HG02981 (cell line): Measurements from ENCODE around the gene C2CD2L.
"Not testable (repeated sequence)": the region's sequence is repeated elsewhere in the genome, so short reads cannot be mapped to it uniquely, and the experiment has no call there.

Experiments
- ATAC-seq: cut with Tn5 transposase; IDR thresholded peaks from one replicate; pipeline ENCODE4 v1.9.1; 2021; ENCODE audit warnings: mild to moderate bottlenecking, moderate library complexity; ENCODE audit not compliant: unreplicated experiment

Gene C2CD2L

DNA sequence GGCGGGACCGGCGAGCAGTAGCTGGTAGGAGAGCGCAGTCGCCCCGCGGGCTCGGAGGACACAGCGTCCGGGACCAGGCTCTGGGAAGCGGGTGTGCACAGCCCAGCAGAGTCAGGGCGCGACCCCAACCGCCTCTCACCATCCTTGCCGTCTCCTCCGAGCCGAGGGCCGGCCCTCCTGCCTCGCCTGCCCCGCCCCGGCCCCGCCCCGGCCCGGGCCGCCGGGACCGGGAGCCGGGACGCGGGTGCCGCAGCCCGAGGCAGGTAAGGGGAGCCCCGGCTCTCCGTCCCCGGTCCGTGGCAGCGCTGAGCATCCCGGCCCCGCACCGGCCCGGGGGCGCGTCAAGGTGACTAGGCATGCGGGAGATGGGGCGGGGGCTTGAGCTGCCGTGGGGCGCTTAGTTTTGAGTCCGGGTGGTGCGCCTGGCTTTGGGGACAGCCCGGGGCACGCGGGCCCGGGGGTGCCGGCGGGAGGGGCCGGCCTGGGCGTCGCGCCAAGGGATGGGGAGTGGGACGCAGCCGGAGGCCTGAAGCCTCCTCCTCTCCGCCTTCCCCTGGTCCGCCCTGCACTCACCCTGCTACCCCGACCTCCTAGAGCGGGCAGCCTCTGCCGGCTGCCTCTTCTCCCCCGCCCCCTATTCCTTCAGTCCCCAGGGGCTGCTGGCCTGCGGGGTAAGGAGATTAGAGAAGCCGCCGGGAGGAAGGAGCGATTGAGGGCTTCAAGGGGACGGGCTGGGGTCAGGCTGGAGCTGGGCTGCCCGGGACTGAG is 42.1 kb downstream of the C2CD2L start, which contains the start of gene ABCG4:
Gene ABCG4, plus strand, starts transcription at position 35 of the 768 bp plus-strand sequence. CDS start 914 bp downstream, outside the sequence.
- ATAC-seq = no peak

- no peak for ATAC-seq
Measured at GRCh38 chr11:119149786-119150275, 42.7 kb downstream of the C2CD2L start.

DNA sequence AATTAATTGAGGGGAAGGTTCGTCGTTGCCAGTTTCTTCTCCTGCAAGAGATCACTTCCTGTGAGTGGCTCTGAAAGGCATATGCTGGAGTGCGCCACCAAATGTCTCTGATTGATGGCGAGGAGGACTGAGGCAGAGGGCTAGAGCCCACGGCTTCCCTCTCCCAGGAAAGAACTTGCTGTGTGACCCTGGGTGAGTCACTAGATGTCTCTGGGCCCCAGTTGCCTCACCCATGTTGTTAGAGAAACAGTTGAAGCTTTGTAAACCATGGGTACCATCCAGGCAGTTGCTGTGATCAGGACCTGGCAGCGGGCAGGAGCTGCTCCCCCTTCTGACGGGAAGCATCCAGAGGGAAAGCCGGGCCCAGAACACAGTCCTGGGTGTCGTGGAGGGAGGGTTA is 44.9 kb downstream of the C2CD2L start:
- ATAC-seq = no peak

- no peak for ATAC-seq
Measured at GRCh38 chr11:119152604-119153003, 45.5 kb downstream of the C2CD2L start.

GRCh38 chr11:119153049-119153818 is 46.1 kb downstream of the C2CD2L start:
- no peak for ATAC-seq

- no peak for ATAC-seq
Measured at GRCh38 chr11:119154178-119154577, 47.0 kb downstream of the C2CD2L start.

- no peak for ATAC-seq
Measured at GRCh38 chr11:119155733-119156492, 48.8 kb downstream of the C2CD2L start.

- no peak for ATAC-seq
Measured at GRCh38 chr11:119156496-119156895, 49.4 kb downstream of the C2CD2L start.

DNA sequence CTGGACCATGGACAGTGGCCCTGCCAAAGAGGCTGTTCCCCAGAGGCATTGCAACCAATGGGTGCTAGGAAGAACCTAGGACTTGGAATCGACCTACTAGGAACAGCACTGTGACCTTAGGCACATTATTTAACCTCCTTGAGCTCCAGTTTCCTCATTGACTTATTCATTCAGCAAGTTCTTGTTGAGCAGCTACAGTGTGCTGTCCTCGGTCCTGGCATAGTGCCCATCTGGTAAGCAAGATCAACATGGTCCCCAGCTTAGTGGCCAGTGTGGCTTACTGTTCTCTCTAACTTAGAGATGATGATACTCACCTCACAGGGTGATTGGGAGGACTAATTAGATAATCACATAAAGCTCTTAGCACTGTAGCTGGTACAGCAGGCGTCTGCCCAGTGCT is 49.9 kb downstream of the C2CD2L start:
- no peak for ATAC-seq

DNA sequence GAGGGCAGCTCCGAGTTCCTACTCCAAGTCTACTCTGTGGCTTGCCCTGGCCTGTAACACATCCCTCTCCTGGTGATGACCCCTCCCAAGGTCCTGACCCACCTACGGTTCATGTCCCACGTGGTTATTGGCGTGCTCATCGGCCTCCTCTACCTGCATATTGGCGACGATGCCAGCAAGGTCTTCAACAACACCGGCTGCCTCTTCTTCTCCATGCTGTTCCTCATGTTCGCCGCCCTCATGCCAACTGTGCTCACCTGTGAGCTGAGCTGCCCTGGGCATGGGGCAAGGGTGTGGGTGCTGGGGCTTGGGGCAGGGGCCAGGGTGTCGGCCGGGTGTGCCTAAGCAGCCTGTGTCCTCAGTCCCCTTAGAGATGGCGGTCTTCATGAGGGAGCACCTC is 51.3 kb downstream of the C2CD2L start:
- ATAC-seq = no peak

DNA sequence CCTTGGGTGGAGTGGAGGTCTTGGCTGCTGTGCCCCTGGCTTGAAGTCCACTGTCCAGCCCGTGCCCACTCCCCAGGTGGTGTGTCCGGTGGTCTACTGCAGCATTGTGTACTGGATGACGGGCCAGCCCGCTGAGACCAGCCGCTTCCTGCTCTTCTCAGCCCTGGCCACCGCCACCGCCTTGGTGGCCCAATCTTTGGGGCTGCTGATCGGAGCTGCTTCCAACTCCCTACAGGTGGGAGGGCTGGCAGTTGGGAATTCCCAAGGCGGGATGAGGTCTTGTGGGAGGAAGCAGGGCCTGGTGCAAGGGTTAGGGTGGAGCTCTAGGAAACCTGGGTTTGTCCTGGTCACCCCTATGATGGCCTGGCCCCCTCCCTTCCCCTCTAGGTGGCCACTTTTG is 53.0 kb downstream of the C2CD2L start:
- ATAC-seq = no peak

- ATAC-seq = no peak
Measured at GRCh38 chr11:119161871-119162270, 54.7 kb downstream of the C2CD2L start.

- no peak for ATAC-seq
Measured at GRCh38 chr11:119166368-119167076, 59.4 kb downstream of the C2CD2L start.

DNA sequence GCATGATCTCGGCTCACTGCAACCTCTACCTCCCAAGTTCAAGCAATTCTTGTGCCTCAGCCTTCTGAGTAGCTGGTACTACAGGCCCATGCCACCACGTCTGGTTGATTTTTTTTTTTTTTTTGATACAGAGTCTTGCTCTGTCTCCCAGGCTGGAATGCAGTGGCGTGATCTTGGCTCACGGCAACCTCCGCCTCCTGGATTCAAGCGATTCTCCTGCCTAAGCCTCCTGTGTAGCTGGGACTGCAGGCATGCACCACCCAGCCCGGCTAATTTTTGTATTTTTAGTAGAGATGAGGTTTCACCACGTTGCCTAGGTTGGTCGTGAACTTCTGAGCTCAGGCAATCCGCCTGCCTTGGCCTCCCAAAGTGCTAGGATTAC is 59.9 kb downstream of the C2CD2L start:
- not testable (repeated sequence) for ATAC-seq

GRCh38 chr11:119167933-119168332 is 60.8 kb downstream of the C2CD2L start:
- ATAC-seq = no peak
